SK-N-SH (cell line): ENCODE results near the gene YTHDC2. TPM values are rescaled to one million over a fixed set of nuclear protein-coding genes. Genes with fewer than 3 reads are reported as not detected.

ENCODE experiments used
- CTCF ChIA-PET: fragments of 300-600, 350-600 bp; formaldehyde crosslinking; extraction: SDS; loops from one replicate; lab custom pipeline; 2021; lab: Yijun Ruan, JAX
- POLR2A ChIA-PET: fragments of 350-600 bp; sonication (Branson Sonifier 250); formaldehyde crosslinking; extraction: SDS; loops from one replicate; lab custom pipeline; 2020; ENCODE audit warnings: antibody characterized with exemption, inconsistent platforms; lab: Yijun Ruan, JAX
- DNase-seq: peaks from one replicate; pipeline ENCODE4 v3.0.0; 2012
- H2AFZ ChIP-seq: fragments of 200-600 bp; sonication (generic); 2 replicates; pipeline ENCODE4 v1.8.1; 2016; ENCODE audit warnings: antibody characterized with exemption, mild to moderate bottlenecking, low read depth
- H3F3A ChIP-seq: fragments of 200-600 bp; sonication (generic); replicated peaks from 2 replicates; pipeline ENCODE3; 2016; ENCODE audit warnings: antibody characterized with exemption, mild to moderate bottlenecking; ENCODE audit not compliant: insufficient read depth
- H3K27ac ChIP-seq, 2 experiments: fragments of 200-500 bp in 1 of 2; fragments of 200-600 bp in 1 of 2; sonication (Bioruptor generic) in 1 of 2; sonication (generic), shearing (Covaris generic) in 1 of 2; 2 replicates each; pipeline versions ENCODE4 v1.5.1 to v1.6.1; 2014 to 2016; ENCODE audit warnings: low read depth in 2 of 2, inconsistent platforms in 1 of 2, low read length in 1 of 2, mild to moderate bottlenecking in 1 of 2, mixed read lengths in 1 of 2
- H3K27me3 ChIP-seq: fragments of 200-600 bp; sonication (generic), shearing (Covaris generic); 2 replicates; pipeline ENCODE4 v1.6.1; 2016; ENCODE audit warnings: mixed run types; ENCODE audit not compliant: insufficient read depth
- H3K36me3 ChIP-seq, 2 experiments: fragments of 200-500 bp in 1 of 2; fragments of 200-600 bp in 1 of 2; sonication (Bioruptor generic) in 1 of 2; sonication (generic) in 1 of 2; replicated peaks in 1 of 2; 2 replicates each; pipeline versions ENCODE3 to v1.5.1; 2014 to 2016; ENCODE audit warnings: low read length in 1 of 2, mild to moderate bottlenecking in 1 of 2; ENCODE audit not compliant: insufficient read depth in 2 of 2, control insufficient read depth in 1 of 2
- H3K4me1 ChIP-seq, 2 experiments: fragments of 200-500 bp in 1 of 2; fragments of 200-600 bp in 1 of 2; sonication (Bioruptor generic) in 1 of 2; sonication (generic), shearing (Covaris generic) in 1 of 2; 2 replicates each; pipeline versions ENCODE4 v1.5.1 to v1.6.1; 2014 to 2016; ENCODE audit warnings: low read depth in 1 of 2, low read length in 1 of 2, mixed run types in 1 of 2; ENCODE audit not compliant: insufficient read depth in 2 of 2, control insufficient read depth in 1 of 2
- H3K4me2 ChIP-seq: fragments of 200-600 bp; sonication (generic), shearing (Covaris generic); 2 replicates; pipeline ENCODE4 v1.6.1; 2017; ENCODE audit warnings: mixed run types
- H3K4me3 ChIP-seq, 2 experiments: fragments of 200-500 bp in 1 of 2; fragments of 200-600 bp in 1 of 2; sonication (Bioruptor generic) in 1 of 2; sonication (generic), shearing (Covaris generic) in 1 of 2; 2 replicates each; pipeline versions ENCODE4 v1.5.1 to v1.8.1; 2014 to 2016; ENCODE audit warnings: low read depth in 2 of 2, inconsistent platforms in 1 of 2, low read length in 1 of 2, mild to moderate bottlenecking in 1 of 2, mixed read lengths in 1 of 2, moderate library complexity in 1 of 2
- H3K79me2 ChIP-seq: fragments of 200-600 bp; sonication (generic); 2 replicates; pipeline ENCODE4 v1.8.1; 2017; ENCODE audit warnings: mild to moderate bottlenecking; ENCODE audit not compliant: insufficient read depth
- H3K9ac ChIP-seq: fragments of 200-600 bp; sonication (generic); 2 replicates; pipeline ENCODE4 v1.6.1; 2017; ENCODE audit warnings: mixed run types
- H3K9me2 ChIP-seq: fragments of 200-600 bp; sonication (generic); 2 replicates; pipeline ENCODE4 v1.6.1; 2017; ENCODE audit warnings: mixed run types
- H3K9me3 ChIP-seq: fragments of 200-600 bp; sonication (generic); 2 replicates; pipeline ENCODE4 v1.6.1; 2017; ENCODE audit warnings: mixed run types, mild to moderate bottlenecking, moderate library complexity
- H4K20me1 ChIP-seq: fragments of 200-600 bp; sonication (generic); 2 replicates; pipeline ENCODE4 v1.6.1; 2017; ENCODE audit warnings: mild to moderate bottlenecking, mixed run types; ENCODE audit not compliant: insufficient read depth
- CTCF ChIP-seq: fragments of 200-600 bp; sonication (generic); IDR thresholded peaks from 2 replicates; pipeline ENCODE4 v1.6.1; 2017; ENCODE audit warnings: antibody characterized with exemption, mild to moderate bottlenecking, moderate library complexity
- GATA2 ChIP-seq: sonication (generic); formaldehyde crosslinking; IDR thresholded peaks from 2 replicates; pipeline ENCODE4 v1.5.0; 2020; ENCODE audit warnings: mild to moderate bottlenecking, missing genetic modification reagents
- MEF2A ChIP-seq: IDR thresholded peaks from 2 replicates; pipeline ENCODE4 v1.4.0; 2012; ENCODE audit warnings: low read depth, borderline replicate concordance
- POLR2AphosphoS5 ChIP-seq: IDR thresholded peaks from 2 replicates; pipeline ENCODE4 v1.6.1; 2012; ENCODE audit warnings: low read depth, low read length
- RAD21 ChIP-seq: IDR thresholded peaks from 2 replicates; pipeline ENCODE4 v1.6.1; 2012; ENCODE audit warnings: mild to moderate bottlenecking, low read length
- REST ChIP-seq: IDR thresholded peaks from 2 replicates; pipeline ENCODE4 v1.6.1; 2012; ENCODE audit warnings: mild to moderate bottlenecking, low read depth, low read length, moderate library complexity
- SMC3 ChIP-seq: IDR thresholded peaks from 2 replicates; pipeline ENCODE4 v1.6.1; 2012; ENCODE audit warnings: low read depth, low read length, improper control_type of control experiment
- TAF1 ChIP-seq: IDR thresholded peaks from 2 replicates; pipeline ENCODE4 v1.6.1; 2012; ENCODE audit warnings: low read depth, mild to moderate bottlenecking, low read length, moderate library complexity, borderline replicate concordance
- USF1 ChIP-seq: IDR thresholded peaks from 2 replicates; pipeline ENCODE4 v1.4.0; 2012; ENCODE audit warnings: low read depth, borderline replicate concordance
- YY1 ChIP-seq: IDR thresholded peaks from 2 replicates; pipeline ENCODE4 v1.4.0; 2012; ENCODE audit warnings: low read depth, mild to moderate bottlenecking
- WGBS: methylation state at CpG from one replicate; pipeline ENCODE4 v1.1.6; 2017; ENCODE audit warnings: low lambda C conversion rate; 5-methylcytosine and 5-hydroxymethylcytosine counted together
- polyA plus RNA-seq, 3 experiments: library from polyadenylated mRNA; depleted of rRNA; stranded (reverse); fragments of >200 nt; gene quantifications; 2 replicates each; pipeline ENCODE4 v1.2.3, GENCODE V29; 2012

The YTHDC2 gene
- polyA plus RNA-seq, 1 of the 3 experiments (the other 2 are of a cell fraction): 3.5 TPM

- no peak for TF ChIP-seq REST
- TF ChIP-seq CTCF: no peak
- no peak for TF ChIP-seq GATA2 (CRISPR knock-in tag)
- TF ChIP-seq TAF1: no peak
- no peak for TF ChIP-seq YY1
- TF ChIP-seq USF1: no peak
These were observed 4.7 kb upstream of the YTHDC2 start (continued) for GRCh38 chr5:113508756-113509155.

- H3K9me2 ChIP-seq: no peaks in the 10 kb centered on the region
- H3K9ac ChIP-seq: no peak overlapping the region
- H4K20me1 ChIP-seq: no peaks in the 10 kb centered on the region
- peaks cover 0 to 6% of the 10 kb centered on the region in 2 experiments; a peak in 2 of 4 replicates for H3K4me1 ChIP-seq
- H3K4me3 ChIP-seq: no peak overlapping the region; a peak in 1 of 4 replicates
- ChIA-PET CTCF (interaction anchor here (0.6 to 7.1 kb wide), 36 partner anchors 9 to 949 kb away, joined by 3 to 77 read pairs (median 4); partner anchors contain the start of gene MCC), POLR2A (no interaction called here)
- H3K4me2 ChIP-seq: no peak overlapping the region
- 47% methylated on average over 6 of the region's 6 CpGs for WGBS
- peaks cover 8% of the 10 kb centered on the region in 2 experiments for H3K36me3 ChIP-seq
- no peak overlapping the region for H3K27ac ChIP-seq
- H3K9me3 ChIP-seq: no peaks in the 10 kb centered on the region
- no peaks in the 10 kb centered on the region; the same call in 1 of the 2 replicates for H3K27me3 ChIP-seq
- H2AFZ ChIP-seq: no peak overlapping the region
- TF ChIP-seq RAD21 (peak; percentile 86), MEF2A (no peak), POLR2AphosphoS5 (no peak), SMC3 (peak; percentile 80), CTCF (peak; percentile 73)
- TF ChIP-seq, all 33 proteins: peak for 3
- Histone ChIP-seq H3K79me2 (peaks cover 21% of the 10 kb centered on the region; the same call in 1 of the 2 replicates), H3F3A (peaks cover 12% of the 10 kb centered on the region)
- peak; percentile 27 for DNase-seq
These were observed 2.5 kb upstream of the YTHDC2 start for GRCh38 chr5:113510836-113511451.
